ENCODE results near the gene LSAMP. TPM values are rescaled to one million over a fixed set of nuclear protein-coding genes. Genes with fewer than 3 reads are reported as not detected.

Gene LSAMP
- total RNA-seq, 2 donors from 2014 or later, result 1.9 to 5.4 TPM

DNA sequence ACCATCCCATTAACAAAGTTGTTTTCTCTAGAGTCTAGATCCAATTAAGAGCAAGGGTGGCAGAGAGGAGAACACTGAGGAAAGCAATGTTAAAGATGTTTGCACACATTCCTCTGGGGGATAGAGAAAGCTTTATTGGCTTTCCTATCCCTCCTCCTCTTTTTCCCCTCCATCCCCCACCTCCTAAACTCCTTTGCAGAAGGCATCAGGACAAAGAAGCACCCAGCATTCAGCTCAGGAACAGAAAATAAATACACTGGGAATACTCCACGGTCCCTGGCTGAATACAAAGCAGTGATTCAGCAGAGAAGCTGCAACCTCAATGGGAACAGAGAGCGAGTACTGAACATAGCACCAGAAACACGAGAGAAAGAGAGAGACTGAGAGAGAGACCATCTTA is 21.9 kb downstream of the LSAMP start:
- ATAC-seq (ENCODE audit: insufficient number of reproducible peaks, low FRiP score, low read depth) (no peak), DNase-seq (ENCODE audit: low spot score) (no peak)
- Histone ChIP-seq H3K4me1 (ENCODE audit: control insufficient read depth in 1 of 2, low read depth in 2 of 2) (no peaks in the 10 kb centered on the region), H3K9me3 (no peaks in the 10 kb centered on the region), H3K4me3 (no peak overlapping the region), H3K36me3 (no peaks in the 10 kb centered on the region), H3K27ac (no peak overlapping the region), H3K27me3 (replicated peaks; ENCODE audit: insufficient read depth) (no peaks in the 10 kb centered on the region)
- TF ChIP-seq, protein P1, sequence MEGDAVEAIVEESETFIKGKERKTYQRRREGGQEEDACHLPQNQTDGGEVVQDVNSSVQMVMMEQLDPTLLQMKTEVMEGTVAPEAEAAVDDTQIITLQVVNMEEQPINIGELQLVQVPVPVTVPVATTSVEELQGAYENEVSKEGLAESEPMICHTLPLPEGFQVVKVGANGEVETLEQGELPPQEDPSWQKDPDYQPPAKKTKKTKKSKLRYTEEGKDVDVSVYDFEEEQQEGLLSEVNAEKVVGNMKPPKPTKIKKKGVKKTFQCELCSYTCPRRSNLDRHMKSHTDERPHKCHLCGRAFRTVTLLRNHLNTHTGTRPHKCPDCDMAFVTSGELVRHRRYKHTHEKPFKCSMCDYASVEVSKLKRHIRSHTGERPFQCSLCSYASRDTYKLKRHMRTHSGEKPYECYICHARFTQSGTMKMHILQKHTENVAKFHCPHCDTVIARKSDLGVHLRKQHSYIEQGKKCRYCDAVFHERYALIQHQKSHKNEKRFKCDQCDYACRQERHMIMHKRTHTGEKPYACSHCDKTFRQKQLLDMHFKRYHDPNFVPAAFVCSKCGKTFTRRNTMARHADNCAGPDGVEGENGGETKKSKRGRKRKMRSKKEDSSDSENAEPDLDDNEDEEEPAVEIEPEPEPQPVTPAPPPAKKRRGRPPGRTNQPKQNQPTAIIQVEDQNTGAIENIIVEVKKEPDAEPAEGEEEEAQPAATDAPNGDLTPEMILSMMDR (IDR thresholded peaks at IDR 0.05), result no peak

DNA sequence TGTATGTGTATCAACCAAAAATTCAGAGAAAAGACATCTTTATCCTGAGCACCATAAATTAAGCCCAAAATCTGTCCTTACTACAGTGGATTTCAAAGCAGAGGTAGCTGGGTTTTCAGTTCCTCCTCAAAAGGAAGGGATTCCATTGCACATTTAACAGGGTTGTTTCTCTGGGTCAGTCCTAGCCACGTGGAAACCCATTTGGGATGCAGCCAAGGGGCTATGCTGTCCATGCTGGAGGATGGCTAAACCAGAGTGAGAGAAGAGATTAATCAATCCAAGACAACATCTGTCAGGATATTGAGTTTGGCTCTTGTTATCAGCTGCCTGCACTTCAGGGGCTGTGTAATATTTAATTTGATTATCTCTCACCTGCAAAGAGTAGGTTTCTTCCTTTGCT is 28.1 kb downstream of the LSAMP start:
- Histone ChIP-seq H3K27ac (no peak overlapping the region), H3K27me3 (replicated peaks; ENCODE audit: insufficient read depth) (no peaks in the 10 kb centered on the region), H3K4me3 (no peak overlapping the region), H3K36me3 (no peaks in the 10 kb centered on the region), H3K4me1 (ENCODE audit: control insufficient read depth in 1 of 2, low read depth in 2 of 2) (no peaks in the 10 kb centered on the region), H3K9me3 (no peaks in the 10 kb centered on the region)
- ATAC-seq (ENCODE audit: insufficient number of reproducible peaks, low FRiP score, low read depth) (no peak), DNase-seq (ENCODE audit: low spot score) (no peak)
- TF ChIP-seq, protein P1 (IDR thresholded peaks at IDR 0.05), result no peak

DNA sequence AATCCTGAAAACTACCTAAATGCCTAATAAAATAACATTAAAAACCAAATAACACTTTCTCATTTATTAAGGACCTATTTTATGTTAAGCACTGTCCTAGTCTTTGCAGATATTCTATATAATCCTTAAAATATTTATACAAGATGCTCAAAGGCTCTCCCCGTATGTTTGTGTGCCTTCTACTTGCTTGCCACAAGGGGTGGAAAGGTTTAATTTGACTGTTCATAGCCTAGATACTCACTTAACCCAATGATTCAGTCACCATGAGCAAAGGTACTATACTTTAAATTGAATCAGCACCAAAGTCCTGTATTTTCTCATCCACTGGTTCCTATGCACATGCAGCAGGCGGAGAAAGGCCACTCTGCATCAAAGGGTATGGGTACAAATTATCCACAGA is 32.0 kb downstream of the LSAMP start:
- Histone ChIP-seq H3K27ac (no peak overlapping the region), H3K9me3 (no peaks in the 10 kb centered on the region), H3K36me3 (no peaks in the 10 kb centered on the region), H3K27me3 (replicated peaks; ENCODE audit: insufficient read depth) (no peaks in the 10 kb centered on the region), H3K4me1 (ENCODE audit: control insufficient read depth in 1 of 2, low read depth in 2 of 2) (no peaks in the 10 kb centered on the region), H3K4me3 (no peak overlapping the region)
- DNase-seq (ENCODE audit: low spot score), result no peak
- no peak for ATAC-seq (ENCODE audit: insufficient number of reproducible peaks, low FRiP score, low read depth)
- TF ChIP-seq, protein P1 (IDR thresholded peaks at IDR 0.05), result no peak

DNA sequence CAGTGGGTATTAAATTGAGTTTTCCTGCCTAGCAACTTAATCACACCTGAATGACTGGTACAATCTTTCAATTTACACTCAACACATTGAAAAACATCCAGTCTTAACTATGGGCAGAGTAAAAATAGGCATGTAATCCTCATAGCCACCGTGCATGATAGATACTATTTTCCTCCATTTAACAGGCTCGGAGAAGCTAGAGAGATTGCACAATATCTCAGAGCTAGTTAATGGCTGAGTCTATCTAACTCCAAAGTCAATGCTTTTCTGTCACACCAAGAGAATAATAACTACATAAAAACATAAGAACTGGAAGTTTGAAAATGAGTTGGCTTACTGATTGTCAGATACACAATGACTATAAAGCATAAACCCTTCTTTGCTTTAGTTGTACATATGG is 36.8 kb downstream of the LSAMP start:
- H3K9me3 ChIP-seq, result no peaks in the 10 kb centered on the region
- no peak overlapping the region for H3K4me3 ChIP-seq
- no peak for DNase-seq (ENCODE audit: low spot score)
- no peak for ATAC-seq (ENCODE audit: insufficient number of reproducible peaks, low FRiP score, low read depth)
- H3K27me3 ChIP-seq (replicated peaks; ENCODE audit: insufficient read depth), result no peaks in the 10 kb centered on the region
- TF ChIP-seq, protein P1 (IDR thresholded peaks at IDR 0.05), result no peak
- no peaks in the 10 kb centered on the region for H3K36me3 ChIP-seq
- no peak overlapping the region for H3K27ac ChIP-seq
- H3K4me1 ChIP-seq (ENCODE audit: control insufficient read depth in 1 of 2, low read depth in 2 of 2), result no peaks in the 10 kb centered on the region

DNA sequence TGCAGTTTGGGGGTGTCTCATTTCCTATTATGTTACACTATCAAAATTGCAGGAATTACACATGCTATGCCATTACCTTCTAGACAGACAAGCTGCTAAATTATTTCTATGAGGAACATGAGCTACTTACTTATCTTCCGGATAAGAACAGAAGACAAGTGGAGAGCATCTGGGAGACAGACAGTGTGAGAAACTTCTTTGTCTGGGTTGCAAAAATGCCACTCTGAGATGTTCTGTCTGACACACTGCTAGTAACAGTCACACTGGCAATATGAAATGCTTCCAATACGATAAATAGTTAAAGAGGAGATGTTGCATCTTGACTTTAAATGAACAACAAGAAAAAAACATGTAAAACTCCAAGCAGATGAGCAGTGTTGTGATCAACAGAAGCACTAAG is 40.1 kb downstream of the LSAMP start:
- DNase-seq (ENCODE audit: low spot score) (no peak), ATAC-seq (ENCODE audit: insufficient number of reproducible peaks, low FRiP score, low read depth) (no peak)
- no peaks in the 10 kb centered on the region for H3K36me3 ChIP-seq
- no peaks in the 10 kb centered on the region for H3K27me3 ChIP-seq (replicated peaks; ENCODE audit: insufficient read depth)
- no peaks in the 10 kb centered on the region for H3K4me1 ChIP-seq (ENCODE audit: control insufficient read depth in 1 of 2, low read depth in 2 of 2)
- H3K9me3 ChIP-seq, result no peaks in the 10 kb centered on the region
- H3K4me3 ChIP-seq, result no peak overlapping the region
- TF ChIP-seq, protein P1 (IDR thresholded peaks at IDR 0.05), result no peak
- no peak overlapping the region for H3K27ac ChIP-seq
